HFFc6 (cell line): Measurements from ENCODE around the gene MRPL4. TPM values are rescaled to one million over a fixed set of nuclear protein-coding genes. Genes with fewer than 3 reads are reported as not detected.

Experiments
- DNase-seq: peaks from one replicate; pipeline ENCODE4 v3.0.0-alpha.2; 2018
- H3K27ac Mint-ChIP-seq: 2 replicates; pipeline ENCODE4 v1.8.0; 2020; ENCODE audit warnings: mild to moderate bottlenecking, mixed read lengths
- H3K27me3 Mint-ChIP-seq: 2 replicates; pipeline ENCODE4 v1.8.0; 2021; ENCODE audit warnings: mild to moderate bottlenecking, moderate library complexity, mixed read lengths; ENCODE audit not compliant: insufficient read depth
- H3K36me3 Mint-ChIP-seq: 2 replicates; pipeline ENCODE4 v1.8.0; 2021; ENCODE audit warnings: low read depth, mixed read lengths
- H3K4me1 Mint-ChIP-seq: 2 replicates; pipeline ENCODE4 v1.8.0; 2020; ENCODE audit warnings: low read depth, mixed read lengths
- H3K4me3 Mint-ChIP-seq: 2 replicates; pipeline ENCODE4 v1.8.0; 2020; ENCODE audit warnings: mild to moderate bottlenecking, moderate library complexity, mixed read lengths
- H3K9me3 Mint-ChIP-seq: 2 replicates; pipeline ENCODE4 v1.8.0; 2020; ENCODE audit warnings: mild to moderate bottlenecking, mixed read lengths
- CTCF ChIP-seq: fragments of 200-600 bp; sonication (generic); IDR thresholded peaks from 2 replicates; pipeline ENCODE4 v1.5.0; 2021; ENCODE audit warnings: antibody characterized with exemption, mild to moderate bottlenecking
- total RNA-seq, 6 experiments: library from RNA; stranded (reverse); fragmentation: NEBNext Ultra II Directional; extraction: Animal tissue kit (Norgen Biotek cat#: 25700); gene quantifications; 2 replicates in 1 of 6; 3 replicates in 5 of 6; pipeline ENCODE4 v1.2.3, GENCODE V29; 2021

MRPL4 gene
- total RNA-seq, 6 experiments from 2014 or later: 69.5 to 83.0 (median 72.0) TPM

- Mint-ChIP-seq H3K4me3 (no peak overlapping the region), H3K36me3 (peaks cover 25% of the 10 kb centered on the region), H3K9me3 (no peaks in the 10 kb centered on the region), H3K27me3 (no peaks in the 10 kb centered on the region), H3K27ac (no peak overlapping the region), H3K4me1 (peaks cover 10% of the 10 kb centered on the region)
- peak; percentile 86 for TF ChIP-seq CTCF
- peak; percentile 78 for DNase-seq
These were observed 7.3 kb downstream of the MRPL4 start for GRCh38 chr19:10259162-10259905.

GRCh38 chr19:10260141-10260584 is 8.1 kb downstream of the MRPL4 start:
- Mint-ChIP-seq H3K4me3 (no peak overlapping the region), H3K4me1 (peaks cover 6% of the 10 kb centered on the region), H3K27me3 (no peaks in the 10 kb centered on the region), H3K9me3 (no peaks in the 10 kb centered on the region), H3K36me3 (peaks cover 17% of the 10 kb centered on the region), H3K27ac (no peak overlapping the region)
- no peak for DNase-seq
- no peak for TF ChIP-seq CTCF

- Mint-ChIP-seq H3K4me3 (no peak overlapping the region), H3K27me3 (no peaks in the 10 kb centered on the region), H3K9me3 (no peaks in the 10 kb centered on the region), H3K27ac (no peak overlapping the region), H3K4me1 (no peaks in the 10 kb centered on the region), H3K36me3 (peaks cover under 1% of the 10 kb centered on the region)
- peak; percentile 26 for DNase-seq
- TF ChIP-seq CTCF: no peak
These were observed 10.8 kb downstream of the MRPL4 start for GRCh38 chr19:10262771-10263170.

GRCh38 chr19:10266706-10267105 is 14.7 kb downstream of the MRPL4 start:
- Mint-ChIP-seq H3K4me3 (no peak overlapping the region), H3K27ac (no peak overlapping the region), H3K36me3 (no peaks in the 10 kb centered on the region), H3K9me3 (no peaks in the 10 kb centered on the region), H3K4me1 (0 out of 2 replicates have a peak, but pooled peaks cover 4% of the 10 kb centered on the region), H3K27me3 (peaks cover 2% of the 10 kb centered on the region; the same call in 1 of the 2 replicates)
- no peak for DNase-seq
- TF ChIP-seq CTCF: no peak

- no peaks in the 10 kb centered on the region for H3K36me3 Mint-ChIP-seq
- no peak overlapping the region for H3K4me3 Mint-ChIP-seq
- peaks cover 2% of the 10 kb centered on the region; the same call in 1 of the 2 replicates for H3K27me3 Mint-ChIP-seq
- no peak overlapping the region for H3K27ac Mint-ChIP-seq
- no peak for DNase-seq
- no peaks in the 10 kb centered on the region for H3K9me3 Mint-ChIP-seq
- TF ChIP-seq CTCF: no peak
- 0 out of 2 replicates have a peak, but pooled peaks cover 4% of the 10 kb centered on the region for H3K4me1 Mint-ChIP-seq
These were observed 16.1 kb downstream of the MRPL4 start for GRCh38 chr19:10268071-10268470.
